ENCODE data around the gene CFAP97D2.
"Not testable (repeated sequence)": the region's sequence is repeated elsewhere in the genome, so short reads cannot be mapped to it uniquely, and the experiment has no call there.

The CFAP97D2 gene

DNA sequence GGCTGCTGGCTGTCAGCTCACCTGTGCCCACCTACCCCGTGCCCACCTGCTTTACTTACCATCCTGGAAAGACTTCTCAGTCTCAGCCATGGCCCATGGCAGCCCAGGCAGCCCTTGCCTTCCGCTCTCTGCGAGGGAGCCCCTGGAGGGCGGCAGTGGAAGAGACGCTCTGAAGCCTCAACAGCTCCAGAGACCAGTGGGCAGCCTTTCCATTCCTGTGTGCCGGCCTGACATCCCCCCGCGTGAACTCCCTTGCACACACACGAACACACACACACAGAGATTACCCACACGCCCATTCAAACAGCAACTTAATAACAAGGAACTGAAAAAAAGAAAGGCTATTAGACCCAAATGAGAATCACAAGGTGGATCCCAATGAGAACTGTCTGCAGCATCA lies 32.4 kb upstream of the CFAP97D2 start:
- no peak overlapping the region for H3K27ac ChIP-seq (ENCODE audit: low read length)
- no peak overlapping the region for H3K9ac ChIP-seq (ENCODE audit: low read length)
- H3K9me2 ChIP-seq (replicated peaks; ENCODE audit: insufficient read depth, low read length): no peaks in the 10 kb centered on the region
- H3K4me2 ChIP-seq (ENCODE audit: low read depth, low read length): no peak overlapping the region
- H3K27me3 ChIP-seq (replicated peaks; ENCODE audit: insufficient read depth, low read length): no peaks in the 10 kb centered on the region
- no peak for DNase-seq
- no peak overlapping the region for H3K4me3 ChIP-seq (ENCODE audit: low read length)
- TF ChIP-seq EZH2 (optimal IDR thresholded peaks at IDR 0.05; ENCODE audit: low read depth, low read length): no peak
- no peak for TF ChIP-seq EZH2phosphoT487 (IDR thresholded peaks at IDR 0.05; ENCODE audit: low read length)
- TF ChIP-seq, protein P1, sequence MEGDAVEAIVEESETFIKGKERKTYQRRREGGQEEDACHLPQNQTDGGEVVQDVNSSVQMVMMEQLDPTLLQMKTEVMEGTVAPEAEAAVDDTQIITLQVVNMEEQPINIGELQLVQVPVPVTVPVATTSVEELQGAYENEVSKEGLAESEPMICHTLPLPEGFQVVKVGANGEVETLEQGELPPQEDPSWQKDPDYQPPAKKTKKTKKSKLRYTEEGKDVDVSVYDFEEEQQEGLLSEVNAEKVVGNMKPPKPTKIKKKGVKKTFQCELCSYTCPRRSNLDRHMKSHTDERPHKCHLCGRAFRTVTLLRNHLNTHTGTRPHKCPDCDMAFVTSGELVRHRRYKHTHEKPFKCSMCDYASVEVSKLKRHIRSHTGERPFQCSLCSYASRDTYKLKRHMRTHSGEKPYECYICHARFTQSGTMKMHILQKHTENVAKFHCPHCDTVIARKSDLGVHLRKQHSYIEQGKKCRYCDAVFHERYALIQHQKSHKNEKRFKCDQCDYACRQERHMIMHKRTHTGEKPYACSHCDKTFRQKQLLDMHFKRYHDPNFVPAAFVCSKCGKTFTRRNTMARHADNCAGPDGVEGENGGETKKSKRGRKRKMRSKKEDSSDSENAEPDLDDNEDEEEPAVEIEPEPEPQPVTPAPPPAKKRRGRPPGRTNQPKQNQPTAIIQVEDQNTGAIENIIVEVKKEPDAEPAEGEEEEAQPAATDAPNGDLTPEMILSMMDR (IDR thresholded peaks at IDR 0.05; ENCODE audit: low read length): 0 out of 2 replicates have a peak, but pooled peaks have one; percentile 13
- H3K9me3 ChIP-seq (replicated peaks; ENCODE audit: insufficient read depth, low read length): no peaks in the 10 kb centered on the region
- H2AFZ ChIP-seq (ENCODE audit: low read length): no peak overlapping the region
- no peaks in the 10 kb centered on the region for H4K20me1 ChIP-seq (ENCODE audit: insufficient read depth, low read length)
- H3K79me2 ChIP-seq (ENCODE audit: low read length): no peaks in the 10 kb centered on the region
- peaks cover 34% of the 10 kb centered on the region for H3K4me1 ChIP-seq (ENCODE audit: low read length)
- no peaks in the 10 kb centered on the region for H3K36me3 ChIP-seq (replicated peaks; ENCODE audit: insufficient read depth, low read length)
- H3F3A ChIP-seq (ENCODE audit: insufficient read depth, low read length): peaks cover 13% of the 10 kb centered on the region

DNA sequence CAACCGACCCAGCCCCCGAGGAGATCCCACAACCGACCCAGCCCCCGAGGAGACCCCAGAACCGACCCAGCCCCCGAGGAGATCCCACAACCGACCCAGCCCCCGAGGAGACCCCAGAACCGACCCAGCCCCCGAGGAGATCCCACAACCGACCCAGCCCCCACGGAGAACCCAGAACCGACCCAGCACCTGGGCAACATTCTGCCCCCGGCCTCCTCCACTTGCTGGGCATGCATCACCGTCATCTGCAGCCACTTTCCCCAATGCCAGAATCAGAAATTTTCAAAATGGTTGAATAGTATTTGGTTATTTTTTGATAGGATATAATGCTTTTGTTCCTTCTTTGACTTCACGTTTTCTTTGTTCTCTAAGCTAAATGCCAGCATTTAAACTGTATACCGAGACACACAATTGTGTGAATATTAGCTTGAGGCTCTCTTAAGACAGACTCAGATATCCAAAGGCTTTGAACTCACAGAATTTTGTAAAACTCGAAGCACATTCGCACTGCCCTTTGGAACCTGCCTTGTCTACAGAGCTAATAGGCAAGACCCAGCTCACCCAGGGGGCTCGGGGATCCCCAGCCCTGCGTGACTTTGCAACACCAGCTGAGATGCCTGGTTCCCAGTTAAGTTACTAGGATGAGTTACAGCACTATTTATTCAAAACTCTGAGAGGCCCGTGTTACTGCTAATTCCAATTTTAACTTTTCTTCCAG lies 31.1 kb upstream of the CFAP97D2 start:
- peak overlapping the region; percentile 3; the same call in 1 of the 2 replicates for H3K4me3 ChIP-seq (ENCODE audit: low read length)
- DNase-seq: no peak
- H3K27me3 ChIP-seq (replicated peaks; ENCODE audit: insufficient read depth, low read length): no peaks in the 10 kb centered on the region
- H3F3A ChIP-seq (ENCODE audit: insufficient read depth, low read length): peaks cover 13% of the 10 kb centered on the region
- H3K9me2 ChIP-seq (replicated peaks; ENCODE audit: insufficient read depth, low read length): no peaks in the 10 kb centered on the region
- TF ChIP-seq, protein P1 (IDR thresholded peaks at IDR 0.05; ENCODE audit: low read length): no peak
- TF ChIP-seq EZH2 (optimal IDR thresholded peaks at IDR 0.05; ENCODE audit: low read depth, low read length) (no peak), EZH2phosphoT487 (IDR thresholded peaks at IDR 0.05; ENCODE audit: low read length) (no peak)
- no peaks in the 10 kb centered on the region for H3K36me3 ChIP-seq (replicated peaks; ENCODE audit: insufficient read depth, low read length)
- H3K9ac ChIP-seq (ENCODE audit: low read length): peak overlapping the region; percentile 55
- peak overlapping the region; percentile 92 for H3K27ac ChIP-seq (ENCODE audit: low read length)
- no peaks in the 10 kb centered on the region for H3K9me3 ChIP-seq (replicated peaks; ENCODE audit: insufficient read depth, low read length)
- H3K79me2 ChIP-seq (ENCODE audit: low read length): no peaks in the 10 kb centered on the region
- peak overlapping the region; percentile 52 for H3K4me2 ChIP-seq (ENCODE audit: low read depth, low read length)
- peak overlapping the region; percentile 29 for H2AFZ ChIP-seq (ENCODE audit: low read length)
- peaks cover 34% of the 10 kb centered on the region for H3K4me1 ChIP-seq (ENCODE audit: low read length)
- no peaks in the 10 kb centered on the region for H4K20me1 ChIP-seq (ENCODE audit: insufficient read depth, low read length)

DNA sequence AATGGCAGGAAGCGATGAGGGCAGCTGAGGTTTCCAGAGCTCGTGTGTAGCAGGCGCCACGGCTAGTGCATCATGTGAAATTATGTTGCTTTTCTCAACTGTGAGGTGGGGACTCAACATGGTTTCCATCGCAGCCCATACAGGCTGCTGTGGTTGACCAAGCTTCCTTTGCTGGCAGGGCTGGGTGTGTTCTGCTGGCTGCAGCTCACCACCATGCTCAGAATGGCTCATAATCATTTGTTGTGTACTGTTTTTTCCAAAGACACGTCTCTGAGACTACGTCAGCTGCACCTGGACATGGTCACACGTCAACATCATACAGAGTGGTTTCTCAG lies 30.6 kb upstream of the CFAP97D2 start:
- TF ChIP-seq, protein P1 (IDR thresholded peaks at IDR 0.05; ENCODE audit: low read length): no peak
- TF ChIP-seq EZH2phosphoT487 (IDR thresholded peaks at IDR 0.05; ENCODE audit: low read length) (no peak), EZH2 (optimal IDR thresholded peaks at IDR 0.05; ENCODE audit: low read depth, low read length) (no peak)
- peaks cover 13% of the 10 kb centered on the region for H3F3A ChIP-seq (ENCODE audit: insufficient read depth, low read length)
- H3K27me3 ChIP-seq (replicated peaks; ENCODE audit: insufficient read depth, low read length): no peaks in the 10 kb centered on the region
- H3K27ac ChIP-seq (ENCODE audit: low read length): peak overlapping the region; percentile 92
- peak overlapping the region; percentile 29 for H2AFZ ChIP-seq (ENCODE audit: low read length)
- H3K4me2 ChIP-seq (ENCODE audit: low read depth, low read length): peak overlapping the region; percentile 52
- peak; percentile 93 for DNase-seq
- no peaks in the 10 kb centered on the region for H3K9me3 ChIP-seq (replicated peaks; ENCODE audit: insufficient read depth, low read length)
- no peaks in the 10 kb centered on the region for H3K79me2 ChIP-seq (ENCODE audit: low read length)
- no peaks in the 10 kb centered on the region for H4K20me1 ChIP-seq (ENCODE audit: insufficient read depth, low read length)
- H3K36me3 ChIP-seq (replicated peaks; ENCODE audit: insufficient read depth, low read length): no peaks in the 10 kb centered on the region
- peaks cover 34% of the 10 kb centered on the region for H3K4me1 ChIP-seq (ENCODE audit: low read length)
- no peaks in the 10 kb centered on the region for H3K9me2 ChIP-seq (replicated peaks; ENCODE audit: insufficient read depth, low read length)
- peak overlapping the region; percentile 55 for H3K9ac ChIP-seq (ENCODE audit: low read length)
- peak overlapping the region; percentile 3; the same call in 1 of the 2 replicates for H3K4me3 ChIP-seq (ENCODE audit: low read length)

DNA sequence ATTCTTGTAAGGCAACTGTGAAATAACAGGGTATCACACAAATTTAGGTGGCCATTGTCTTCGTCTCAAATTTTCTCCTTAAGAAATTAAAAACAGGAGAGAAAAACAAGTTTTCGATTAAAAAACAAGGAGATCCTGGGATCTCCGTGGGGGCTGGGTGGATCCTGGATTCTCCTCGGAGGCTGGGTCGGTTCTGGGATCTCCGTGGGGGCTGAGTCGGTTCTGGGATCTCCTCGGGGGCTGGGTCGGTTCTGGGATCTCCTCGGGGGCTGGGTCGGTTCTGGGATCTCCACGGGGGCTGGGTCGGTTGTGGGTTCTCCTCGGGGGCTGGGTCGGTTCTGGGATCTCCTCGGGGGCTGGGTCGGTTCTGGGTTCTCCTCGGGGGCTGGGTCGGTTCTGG lies 30.2 kb upstream of the CFAP97D2 start:
- H3K27me3 ChIP-seq (replicated peaks; ENCODE audit: insufficient read depth, low read length); H3K36me3 ChIP-seq (replicated peaks; ENCODE audit: insufficient read depth, low read length); H3K9me3 ChIP-seq (replicated peaks; ENCODE audit: insufficient read depth, low read length); DNase-seq; H3K4me3 ChIP-seq (ENCODE audit: low read length); H3K79me2 ChIP-seq (ENCODE audit: low read length); H3K9me2 ChIP-seq (replicated peaks; ENCODE audit: insufficient read depth, low read length); H4K20me1 ChIP-seq (ENCODE audit: insufficient read depth, low read length): not testable (repeated sequence)
- Histone ChIP-seq H3K4me2 (ENCODE audit: low read depth, low read length) (peak overlapping the region; percentile 52), H3K27ac (ENCODE audit: low read length) (peak overlapping the region; percentile 92), H3F3A (ENCODE audit: insufficient read depth, low read length) (peaks cover 13% of the 10 kb centered on the region), H2AFZ (ENCODE audit: low read length) (peak overlapping the region; percentile 29; the same call in 1 of the 2 replicates), H3K4me1 (ENCODE audit: low read length) (peaks cover 34% of the 10 kb centered on the region), H3K9ac (ENCODE audit: low read length) (peak overlapping the region; percentile 55; the same call in 1 of the 2 replicates)
